H9 (cell line): Measurements from ENCODE around the gene SCT. TPM values are rescaled to one million over a fixed set of nuclear protein-coding genes. Genes with fewer than 3 reads are reported as not detected.
A peak's percentile ranks its signal among the peaks of the same experiment; 100 is the strongest.

Experiments used
- DNase-seq: peaks from one replicate; pipeline ENCODE4 v3.0.0-alpha.2; 2017
- H2AFZ ChIP-seq: one replicate; pipeline ENCODE4 v1.6.1; 2013; ENCODE audit warnings: mild to moderate bottlenecking, low read length, control low read depth, moderate library complexity
- H2AK5ac ChIP-seq: 2 replicates; pipeline ENCODE4 v1.6.1; 2013; ENCODE audit warnings: low read length, control low read depth, mixed read lengths; ENCODE audit not compliant: insufficient read length
- H2BK120ac ChIP-seq: one replicate; pipeline ENCODE4 v1.6.1; 2013; ENCODE audit warnings: low read depth, mild to moderate bottlenecking, low read length, control low read depth, inconsistent platforms; ENCODE audit not compliant: poor library complexity, severe bottlenecking
- H2BK12ac ChIP-seq: 2 replicates; pipeline ENCODE4 v1.6.1; 2013; ENCODE audit warnings: low read length, control low read depth, mixed read lengths, low read depth; ENCODE audit not compliant: insufficient read length
- H2BK15ac ChIP-seq: 2 replicates; pipeline ENCODE4 v1.6.1; 2013; ENCODE audit warnings: low read depth, low read length, control low read depth
- H2BK20ac ChIP-seq: one replicate; pipeline ENCODE4 v1.6.1; 2013; ENCODE audit warnings: low read depth, mild to moderate bottlenecking, low read length, control low read depth, inconsistent platforms; ENCODE audit not compliant: poor library complexity, severe bottlenecking
- H2BK5ac ChIP-seq: 2 replicates; pipeline ENCODE4 v1.6.1; 2013; ENCODE audit warnings: low read length, control low read depth, mixed read lengths; ENCODE audit not compliant: insufficient read length
- H3K14ac ChIP-seq: 2 replicates; pipeline ENCODE4 v1.6.1; 2013; ENCODE audit warnings: low read length, control low read depth; ENCODE audit not compliant: insufficient read depth
- H3K18ac ChIP-seq: 2 replicates; pipeline ENCODE4 v1.6.1; 2013; ENCODE audit warnings: low read depth, mild to moderate bottlenecking, mixed read lengths, low read length, control low read depth; ENCODE audit not compliant: insufficient read length
- H3K23ac ChIP-seq: 2 replicates; pipeline ENCODE4 v1.6.1; 2013; ENCODE audit warnings: low read length, control low read depth, mixed read lengths, low read depth; ENCODE audit not compliant: insufficient read length
- H3K23me2 ChIP-seq: 2 replicates; pipeline ENCODE4 v1.6.1; 2013; ENCODE audit warnings: low read depth, mild to moderate bottlenecking, mixed read lengths, low read length, control low read depth; ENCODE audit not compliant: insufficient read length, poor library complexity, severe bottlenecking
- H3K27ac ChIP-seq: 2 replicates; pipeline ENCODE4 v1.5.1; 2013; ENCODE audit warnings: low read length, control low read depth, mixed read lengths, low read depth; ENCODE audit not compliant: insufficient read length
- H3K27me3 ChIP-seq: 2 replicates; pipeline ENCODE4 v1.6.1; 2013; ENCODE audit warnings: low read length, control low read depth, inconsistent platforms; ENCODE audit not compliant: insufficient read depth
- H3K4ac ChIP-seq: 2 replicates; pipeline ENCODE4 v1.6.1; 2013; ENCODE audit warnings: low read depth, mild to moderate bottlenecking, control low read depth, inconsistent platforms, low read length, moderate library complexity
- H3K4me1 ChIP-seq: 2 replicates; pipeline ENCODE4 v1.6.1; 2013; ENCODE audit warnings: low read length, control low read depth, inconsistent platforms; ENCODE audit not compliant: insufficient read depth
- H3K4me2 ChIP-seq: 2 replicates; pipeline ENCODE4 v1.6.1; 2013; ENCODE audit warnings: low read length, control low read depth, mixed read lengths; ENCODE audit not compliant: insufficient read length, insufficient read depth
- H3K56ac ChIP-seq: 2 replicates; pipeline ENCODE4 v1.6.1; 2013; ENCODE audit warnings: low read depth, mild to moderate bottlenecking, mixed read lengths, low read length, control low read depth; ENCODE audit not compliant: insufficient read length
- H3K79me1 ChIP-seq: 2 replicates; pipeline ENCODE4 v1.6.1; 2013; ENCODE audit warnings: low read depth, mild to moderate bottlenecking, moderate library complexity, low read length, control low read depth, inconsistent platforms; ENCODE audit not compliant: insufficient read depth, poor library complexity, severe bottlenecking
- H3K79me2 ChIP-seq: 2 replicates; pipeline ENCODE4 v1.6.1; 2013; ENCODE audit warnings: low read length, control low read depth, inconsistent platforms; ENCODE audit not compliant: insufficient read depth
- H3K9ac ChIP-seq: 2 replicates; pipeline ENCODE4 v1.6.1; 2013; ENCODE audit warnings: low read length, control low read depth, mixed read lengths; ENCODE audit not compliant: insufficient read length; ENCODE audit errors: extremely low read depth
- H3K9me3 ChIP-seq: one replicate; pipeline ENCODE4 v1.6.1; 2013; ENCODE audit warnings: low read depth, low read length, inconsistent platforms; ENCODE audit not compliant: control insufficient read depth
- H3T11ph ChIP-seq: one replicate; pipeline ENCODE4 v1.6.1; 2013; ENCODE audit warnings: mild to moderate bottlenecking, low read length, control low read depth, inconsistent platforms
- H4K20me1 ChIP-seq: one replicate; pipeline ENCODE4 v1.6.1; 2013; ENCODE audit not compliant: control insufficient read depth, insufficient read length, insufficient read depth
- H4K5ac ChIP-seq: 2 replicates; pipeline ENCODE4 v1.6.1; 2013; ENCODE audit warnings: low read depth, mild to moderate bottlenecking, mixed read lengths, low read length, control low read depth; ENCODE audit not compliant: insufficient read length
- H4K8ac ChIP-seq: replicated peaks from 2 replicates; pipeline ENCODE4 v1.6.1; 2013; ENCODE audit warnings: low read length, control low read depth, mixed read lengths, low read depth; ENCODE audit not compliant: insufficient read length
- H4K91ac ChIP-seq: 2 replicates; pipeline ENCODE4 v1.6.1; 2013; ENCODE audit warnings: low read depth, mild to moderate bottlenecking, moderate library complexity, mixed read lengths, low read length, control low read depth; ENCODE audit not compliant: insufficient read length
- H3K27ac Mint-ChIP-seq, 3 experiments: 2 replicates in 2 of 3; 3 replicates in 1 of 3; pipeline ENCODE4 v1.8.0; 2020 to 2021; ENCODE audit warnings: mixed read lengths in 3 of 3, mild to moderate bottlenecking in 1 of 3, moderate library complexity in 1 of 3
- H3K27me3 Mint-ChIP-seq: 2 replicates; pipeline ENCODE4 v1.8.0; 2021; ENCODE audit warnings: low read depth, mild to moderate bottlenecking, moderate library complexity, mixed read lengths
- H3K36me3 Mint-ChIP-seq, 3 experiments: 2 replicates in 2 of 3; 3 replicates in 1 of 3; pipeline ENCODE4 v1.8.0; 2020 to 2021; ENCODE audit warnings: low read depth in 3 of 3, mixed read lengths in 3 of 3; ENCODE audit not compliant: insufficient read depth in 1 of 3
- H3K4me1 Mint-ChIP-seq, 2 experiments: 2 replicates each; pipeline ENCODE4 v1.8.0; 2020; ENCODE audit warnings: mixed read lengths in 2 of 2
- H3K4me3 Mint-ChIP-seq, 2 experiments: 2 replicates in 1 of 2; 3 replicates in 1 of 2; pipeline ENCODE4 v1.8.0; 2020 to 2021; ENCODE audit warnings: mild to moderate bottlenecking in 2 of 2, mixed read lengths in 2 of 2, moderate library complexity in 1 of 2
- H3K9me3 Mint-ChIP-seq, 2 experiments: 2 replicates in 1 of 2; 3 replicates in 1 of 2; pipeline ENCODE4 v1.8.0; 2020; ENCODE audit warnings: mild to moderate bottlenecking in 2 of 2, mixed read lengths in 2 of 2, moderate library complexity in 1 of 2
- CTCF ChIP-seq: fragments of 200-600 bp; sonication (generic); conservative IDR thresholded peaks from 3 replicates; pipeline ENCODE4 v1.8.0; 2021; ENCODE audit warnings: antibody characterized with exemption, mild to moderate bottlenecking
- WGBS: extraction: QIAGEN DNeasy Blood & Tissue Kit; methylation state at CpG from one replicate; pipeline ENCODE4 v1.1.7; 2013; ENCODE audit warnings: missing lambda C conversion rate, low lambda C conversion rate, mixed read lengths; ENCODE audit not compliant: insufficient read length; ENCODE audit errors: extremely low coverage; 5-methylcytosine and 5-hydroxymethylcytosine counted together
- total RNA-seq: library from RNA; stranded (reverse); gene quantifications from 2 replicates; pipeline ENCODE4 v1.2.1, GENCODE V29; 2021

SCT gene
- total RNA-seq, 1 experiment from 2014 or later, result 1.8 TPM

GRCh38 chr11:579830-580601 is 47.0 kb downstream of the SCT start:
- Histone ChIP-seq H3K23me2 (peaks cover 10% of the 10 kb centered on the region), H2AK5ac (no peak overlapping the region), H3T11ph (no peak overlapping the region), H3K23ac (no peak overlapping the region), H2BK15ac (no peak overlapping the region), H3K4me2 (no peak overlapping the region), H4K91ac (no peak overlapping the region), H4K20me1 (peaks cover 3% of the 10 kb centered on the region), H3K79me1 (peaks cover 14% of the 10 kb centered on the region), H3K27me3 (no peaks in the 10 kb centered on the region; the same call in 1 of the 2 replicates), H2BK12ac (no peak overlapping the region), H4K8ac (no peak overlapping the region), H3K4ac (no peak overlapping the region), H3K27ac (no peak overlapping the region), H3K9me3 (no peaks in the 10 kb centered on the region), H3K79me2 (peaks cover 42% of the 10 kb centered on the region; the same call in 1 of the 2 replicates), H3K14ac (no peak overlapping the region), H2BK120ac (no peak overlapping the region), H2BK5ac (no peak overlapping the region), H3K4me1 (no peaks in the 10 kb centered on the region), H3K18ac (no peak overlapping the region), H2AFZ (no peak overlapping the region), H3K9ac (no peak overlapping the region), H3K56ac (no peak overlapping the region), H4K5ac (no peak overlapping the region), H2BK20ac (no peak overlapping the region)
- TF ChIP-seq CTCF, result no peak
- peak overlapping the region in 1 of 3 experiments; percentile 34; a peak in 1 of 7 replicates for H3K27ac Mint-ChIP-seq
- H3K4me1 Mint-ChIP-seq, result peaks cover 12 to 18% of the 10 kb centered on the region in 2 experiments
- H3K27me3 Mint-ChIP-seq, result peaks cover 3% of the 10 kb centered on the region
- no peak for DNase-seq
- no peak overlapping the region for H3K4me3 Mint-ChIP-seq
- WGBS, result no CpG with 5 or more reads among the region's 20 CpGs
- H3K9me3 Mint-ChIP-seq, result no peaks in the 10 kb centered on the region
- peaks cover 13 to 39% (median 33%) of the 10 kb centered on the region in 3 experiments; a peak in 6 of 7 replicates for H3K36me3 Mint-ChIP-seq
